Loucy (cell line): ENCODE results near the gene TMEFF1.

Experiments used
- H2AFZ ChIP-seq: fragments of 200-600 bp; sonication (generic); 2 replicates; pipeline ENCODE4 v1.6.0; 2016; ENCODE audit warnings: antibody characterized with exemption, mild to moderate bottlenecking, low read length, moderate library complexity
- H3F3A ChIP-seq: fragments of 200-600 bp; 2 replicates; pipeline ENCODE4 v1.6.0; 2016; ENCODE audit warnings: antibody characterized with exemption, low read depth, mild to moderate bottlenecking
- H3K27me3 ChIP-seq: fragments of 200-600 bp; sonication (generic); 2 replicates; pipeline ENCODE4 v1.6.1; 2014; ENCODE audit warnings: low read length, mild to moderate bottlenecking; ENCODE audit not compliant: insufficient read depth, poor library complexity, severe bottlenecking
- H3K36me3 ChIP-seq: fragments of 200-600 bp; sonication (generic); 2 replicates; pipeline ENCODE4 v1.6.1; 2016; ENCODE audit warnings: low read length; ENCODE audit not compliant: insufficient read depth
- H3K4me1 ChIP-seq: fragments of 200-600 bp; sonication (generic); 2 replicates; pipeline ENCODE4 v1.5.1; 2014; ENCODE audit warnings: low read length, mild to moderate bottlenecking; ENCODE audit not compliant: insufficient read depth, poor library complexity, severe bottlenecking
- H3K4me2 ChIP-seq: fragments of 200-600 bp; sonication (generic); 2 replicates; pipeline ENCODE4 v1.6.0; 2014; ENCODE audit warnings: antibody characterized with exemption, low read length, low read depth, mild to moderate bottlenecking; ENCODE audit not compliant: poor library complexity, severe bottlenecking
- H3K4me3 ChIP-seq: fragments of 200-600 bp; sonication (generic); 2 replicates; pipeline ENCODE4 v1.5.1; 2014; ENCODE audit warnings: low read length, mild to moderate bottlenecking, mixed read lengths; ENCODE audit not compliant: poor library complexity, severe bottlenecking
- H3K79me2 ChIP-seq: fragments of 200-600 bp; sonication (generic); 2 replicates; pipeline ENCODE4 v1.6.1; 2014; ENCODE audit warnings: low read length; ENCODE audit not compliant: insufficient read depth
- H3K9ac ChIP-seq: fragments of 200-600 bp; sonication (generic); 2 replicates; pipeline ENCODE4 v1.6.0; 2014; ENCODE audit warnings: mild to moderate bottlenecking, low read depth, low read length, moderate library complexity; ENCODE audit not compliant: poor library complexity, severe bottlenecking
- H3K9me2 ChIP-seq: fragments of 200-600 bp; sonication (generic); replicated peaks from 2 replicates; pipeline ENCODE4 v1.6.1; 2016; ENCODE audit warnings: low read depth, low read length, mixed read lengths
- H3K9me3 ChIP-seq: fragments of 200-600 bp; sonication (generic); 2 replicates; pipeline ENCODE4 v1.6.1; 2014; ENCODE audit warnings: mild to moderate bottlenecking, antibody characterized with exemption, low read length, low read depth; ENCODE audit not compliant: insufficient read depth
- H4K20me1 ChIP-seq: fragments of 200-600 bp; sonication (generic); 2 replicates; pipeline ENCODE4 v1.6.0; 2014; ENCODE audit warnings: antibody characterized with exemption, low read length, mild to moderate bottlenecking; ENCODE audit not compliant: insufficient read depth, poor library complexity, severe bottlenecking
- EZH2phosphoT487 ChIP-seq: fragments of 200-600 bp; IDR thresholded peaks from 2 replicates; pipeline ENCODE4 v1.6.1; 2018; ENCODE audit warnings: antibody characterized with exemption, mild to moderate bottlenecking, moderate library complexity, borderline replicate concordance
- TF ChIP-seq, protein P1 (sequence below): fragments of 200-600 bp; sonication (generic); conservative IDR thresholded peaks from 2 replicates; pipeline ENCODE4 v1.5.1; 2014; ENCODE audit warnings: mild to moderate bottlenecking, antibody characterized with exemption, low read length

The TMEFF1 gene

GRCh38 chr9:100561256-100561655 lies 88.3 kb downstream of the TMEFF1 start:
- no peaks in the 10 kb centered on the region for H3F3A ChIP-seq
- no peak overlapping the region for H3K4me2 ChIP-seq
- no peak overlapping the region for H3K4me3 ChIP-seq
- TF ChIP-seq EZH2phosphoT487, result no peak
- TF ChIP-seq, protein P1, sequence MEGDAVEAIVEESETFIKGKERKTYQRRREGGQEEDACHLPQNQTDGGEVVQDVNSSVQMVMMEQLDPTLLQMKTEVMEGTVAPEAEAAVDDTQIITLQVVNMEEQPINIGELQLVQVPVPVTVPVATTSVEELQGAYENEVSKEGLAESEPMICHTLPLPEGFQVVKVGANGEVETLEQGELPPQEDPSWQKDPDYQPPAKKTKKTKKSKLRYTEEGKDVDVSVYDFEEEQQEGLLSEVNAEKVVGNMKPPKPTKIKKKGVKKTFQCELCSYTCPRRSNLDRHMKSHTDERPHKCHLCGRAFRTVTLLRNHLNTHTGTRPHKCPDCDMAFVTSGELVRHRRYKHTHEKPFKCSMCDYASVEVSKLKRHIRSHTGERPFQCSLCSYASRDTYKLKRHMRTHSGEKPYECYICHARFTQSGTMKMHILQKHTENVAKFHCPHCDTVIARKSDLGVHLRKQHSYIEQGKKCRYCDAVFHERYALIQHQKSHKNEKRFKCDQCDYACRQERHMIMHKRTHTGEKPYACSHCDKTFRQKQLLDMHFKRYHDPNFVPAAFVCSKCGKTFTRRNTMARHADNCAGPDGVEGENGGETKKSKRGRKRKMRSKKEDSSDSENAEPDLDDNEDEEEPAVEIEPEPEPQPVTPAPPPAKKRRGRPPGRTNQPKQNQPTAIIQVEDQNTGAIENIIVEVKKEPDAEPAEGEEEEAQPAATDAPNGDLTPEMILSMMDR, result no peak
- no peaks in the 10 kb centered on the region for H3K4me1 ChIP-seq
- no peaks in the 10 kb centered on the region; the same call in 1 of the 2 replicates for H3K36me3 ChIP-seq
- no peaks in the 10 kb centered on the region for H3K27me3 ChIP-seq
- H3K9me3 ChIP-seq, result no peaks in the 10 kb centered on the region
- no peaks in the 10 kb centered on the region for H4K20me1 ChIP-seq
- H3K9me2 ChIP-seq, result no peaks in the 10 kb centered on the region
- H3K79me2 ChIP-seq, result no peaks in the 10 kb centered on the region
- no peak overlapping the region for H3K9ac ChIP-seq
- H2AFZ ChIP-seq, result no peak overlapping the region

DNA sequence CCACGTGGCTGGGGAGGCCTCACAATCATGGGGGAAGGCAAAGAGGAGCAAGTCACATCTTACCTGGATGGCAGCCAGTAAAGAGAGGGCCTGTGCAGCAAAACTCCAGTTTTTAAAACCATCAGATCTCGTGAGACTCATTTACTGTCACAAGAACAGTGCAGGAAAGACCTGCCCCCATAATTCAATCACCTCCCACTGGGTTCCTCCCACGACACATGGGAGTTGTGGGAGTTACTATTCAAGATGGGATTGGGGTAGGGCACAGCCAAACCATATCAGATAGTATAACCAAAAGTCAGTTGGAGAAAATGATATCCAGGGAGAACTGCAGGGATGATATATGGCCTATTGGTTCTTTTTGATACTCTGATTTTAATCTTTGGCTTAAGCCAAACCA lies 94.9 kb downstream of the TMEFF1 start:
- no peaks in the 10 kb centered on the region for H3F3A ChIP-seq
- no peaks in the 10 kb centered on the region; the same call in 1 of the 2 replicates for H3K36me3 ChIP-seq
- no peaks in the 10 kb centered on the region for H4K20me1 ChIP-seq

GRCh38 chr9:100573655-100574260 lies 100.8 kb downstream of the TMEFF1 start:
- no peak for TF ChIP-seq EZH2phosphoT487
- TF ChIP-seq, protein P1, result no peak

More for the DNA sequence above, 94.9 kb downstream of the TMEFF1 start:
- H3K4me3 ChIP-seq, result no peak overlapping the region
- no peaks in the 10 kb centered on the region for H3K4me1 ChIP-seq
- H3K9ac ChIP-seq, result no peak overlapping the region
- no peaks in the 10 kb centered on the region for H3K79me2 ChIP-seq
- no peaks in the 10 kb centered on the region for H3K27me3 ChIP-seq
- no peak overlapping the region for H3K4me2 ChIP-seq
- H2AFZ ChIP-seq, result no peak overlapping the region
- no peaks in the 10 kb centered on the region for H3K9me3 ChIP-seq
- no peaks in the 10 kb centered on the region for H3K9me2 ChIP-seq
- TF ChIP-seq EZH2phosphoT487, result no peak
- TF ChIP-seq, protein P1, result no peak

More at GRCh38 chr9:100573655-100574260, 100.8 kb downstream of the TMEFF1 start:
- Histone ChIP-seq H3K4me3 (no peak overlapping the region), H3K36me3 (peaks cover 6% of the 10 kb centered on the region; the same call in 1 of the 2 replicates), H3K4me1 (no peaks in the 10 kb centered on the region), H3K9ac (no peak overlapping the region), H3F3A (no peaks in the 10 kb centered on the region), H3K4me2 (no peak overlapping the region), H3K27me3 (no peaks in the 10 kb centered on the region), H3K9me2 (no peaks in the 10 kb centered on the region), H4K20me1 (no peaks in the 10 kb centered on the region), H2AFZ (no peak overlapping the region), H3K9me3 (no peaks in the 10 kb centered on the region), H3K79me2 (no peaks in the 10 kb centered on the region)
